HepG2 (cell line): ENCODE data around the gene ZCCHC18. TPM values are rescaled to one million over a fixed set of nuclear protein-coding genes. Genes with fewer than 3 reads are reported as not detected.

ENCODE experiments used
- ATAC-seq: fragments of 200-7000 bp; cut with Tn5 transposase; 3 replicates; pipeline ENCODE4 v1.9.1; 2020; ENCODE audit warnings: mild to moderate bottlenecking, moderate library complexity
- Bru-seq: library from RNA; stranded (reverse); fragments of 400-500 nt; gene quantifications from one replicate; lab custom pipeline; 2021; lab: Mats Ljungman, UMichigan
- BruChase-seq, 2 experiments: library from RNA; stranded (reverse); fragments of 400-500 nt; gene quantifications; one replicate each; lab custom pipeline; 2021; lab: Mats Ljungman, UMichigan
- BruUV-seq: library from RNA; stranded (reverse); fragments of 400-500 nt; replicated peaks from 2 replicates; lab custom pipeline; 2021; lab: Mats Ljungman, UMichigan
- CTCF ChIA-PET: fragments of 300-600 bp; formaldehyde crosslinking; extraction: SDS; loops from one replicate; lab custom pipeline; 2021; ENCODE audit warnings: low total read pairs, inconsistent platforms, low intra/inter-chr PET ratio; lab: Yijun Ruan, JAX
- POLR2A ChIA-PET: fragments of 350-600 bp; sonication (Branson Sonifier 250); formaldehyde crosslinking; loops from one replicate; lab custom pipeline; 2020; ENCODE audit warnings: antibody characterized with exemption, inconsistent platforms; lab: Yijun Ruan, JAX
- DNase-seq: peaks from one replicate; pipeline ENCODE4 v3.0.0-alpha.2; 2015; ENCODE audit warnings: low spot score
- FAIRE-seq: peaks from 3 replicates; lab custom pipeline; 2011; peaks lifted over from hg19 to GRCh38; lab: Jason Lieb, UNC
- H2AFZ ChIP-seq: one replicate; pipeline ENCODE4 v1.6.1; 2011; ENCODE audit warnings: low read length, inconsistent platforms
- H3K27ac ChIP-seq: fragments of 300-600 bp; 3 replicates; pipeline ENCODE4 v1.8.0; 2011; ENCODE audit warnings: mixed run types, mild to moderate bottlenecking, mixed read lengths, low read length, inconsistent platforms; ENCODE audit not compliant: insufficient read depth; ENCODE audit errors: extremely low read length
- H3K27me3 ChIP-seq, 2 experiments: fragments of 200-600 bp in 1 of 2; 2 replicates in 1 of 2; 3 replicates in 1 of 2; pipeline versions ENCODE4 v1.6.0 to v1.8.0; 2011; ENCODE audit warnings: low read length in 2 of 2, mild to moderate bottlenecking in 2 of 2, moderate library complexity in 2 of 2, inconsistent platforms in 1 of 2; ENCODE audit not compliant: insufficient read depth in 2 of 2, control insufficient read depth in 1 of 2
- H3K36me3 ChIP-seq, 2 experiments: fragments of 200-600 bp in 1 of 2; replicated peaks in 1 of 2; 2 replicates in 1 of 2; 3 replicates in 1 of 2; pipeline versions ENCODE4 v1.5.1 to v1.8.0; 2011; ENCODE audit warnings: low read length in 2 of 2, inconsistent platforms in 1 of 2; ENCODE audit not compliant: insufficient read depth in 2 of 2, control insufficient read depth in 1 of 2
- H3K4me1 ChIP-seq: 2 replicates; pipeline ENCODE4 v1.5.1; 2012; ENCODE audit warnings: low read length, inconsistent platforms; ENCODE audit not compliant: insufficient read depth
- H3K4me2 ChIP-seq: 2 replicates; pipeline ENCODE4 v1.6.0; 2011; ENCODE audit warnings: low read depth, low read length, inconsistent platforms
- H3K4me3 ChIP-seq, 3 experiments: fragments of 200-600 bp in 1 of 3; sonication (generic), shearing (Covaris generic) in 1 of 3; replicated peaks in 1 of 3; 2 replicates each; pipeline ENCODE4 v1.5.1; 2011 to 2016; ENCODE audit warnings: low read length in 3 of 3, inconsistent platforms in 2 of 3, low read depth in 2 of 3, mild to moderate bottlenecking in 2 of 3, control low read depth in 1 of 3, mixed read lengths in 1 of 3; ENCODE audit not compliant: insufficient read depth in 1 of 3
- H3K79me2 ChIP-seq: one replicate; pipeline ENCODE4 v1.6.1; 2011; ENCODE audit warnings: low read length, inconsistent platforms; ENCODE audit not compliant: insufficient read depth
- H3K9ac ChIP-seq: 2 replicates; pipeline ENCODE4 v1.6.0; 2011; ENCODE audit warnings: mild to moderate bottlenecking, low read depth, low read length, inconsistent platforms; ENCODE audit not compliant: insufficient read depth
- H3K9me3 ChIP-seq: 2 replicates; pipeline ENCODE4 v1.5.1; 2012; ENCODE audit warnings: mild to moderate bottlenecking, low read length
- H4K20me1 ChIP-seq: 2 replicates; pipeline ENCODE4 v1.6.0; 2011; ENCODE audit warnings: inconsistent platforms, mild to moderate bottlenecking, low read length, moderate library complexity; ENCODE audit not compliant: insufficient read depth
- CREM ChIP-seq, 2 experiments: sonication (generic) in 1 of 2; formaldehyde crosslinking in 1 of 2; IDR thresholded peaks; 2 replicates each; pipeline versions ENCODE4 v1.4.0 to v1.6.1; 2016 to 2020; ENCODE audit warnings: antibody characterized with exemption in 1 of 2, mild to moderate bottlenecking in 1 of 2, missing genetic modification reagents in 1 of 2
- RBFOX2 ChIP-seq: fragments of 200-400 bp; formaldehyde crosslinking; IDR thresholded peaks from 2 replicates; pipeline ENCODE4 v1.6.1; 2017; ENCODE audit warnings: low read depth, mild to moderate bottlenecking, low read length
- ZNF263 ChIP-seq: sonication (generic); formaldehyde crosslinking; IDR thresholded peaks from 2 replicates; pipeline ENCODE4 v1.4.0; 2020; ENCODE audit warnings: missing genetic modification reagents
- ZNF773 ChIP-seq: sonication (generic); formaldehyde crosslinking; IDR thresholded peaks from 2 replicates; pipeline ENCODE4 v1.4.0; 2020; ENCODE audit warnings: missing genetic modification reagents, borderline replicate concordance
- WGBS: methylation state at CpG from one replicate; pipeline ENCODE4 v1.1.6; 2017; ENCODE audit warnings: low lambda C conversion rate; 5-methylcytosine and 5-hydroxymethylcytosine counted together
- in situ Hi-C: cut with HindIII; loops from 2 replicates; pipeline ENCODE4 v1.10.0; 2017; ENCODE audit warnings: low pct_unique_long_range_greater_than_20kb; ENCODE audit not compliant: extremely low pct_ligation_motif_present
- intact Hi-C: fragments of 100-400 bp; cut with micrococcal nuclease; formaldehyde crosslinking; loops from one replicate; pipeline ENCODE4 v1.10.0; 2022; ENCODE audit not compliant: unreplicated experiment
- long read RNA-seq, 2 experiments: library from RNA in 1 of 2; library from polyadenylated mRNA in 1 of 2; stranded (forward) in 1 of 2; unstranded in 1 of 2; transcript quantifications; one replicate each; pipeline ENCODE4 v2.0.0, GENCODE V29; 2019 to 2022
- polyA minus RNA-seq, 3 experiments: library from RNA; depleted of rRNA, polyadenylated mRNA; stranded (reverse); fragments of >200 nt; gene quantifications; 2 replicates each; pipeline ENCODE4 v1.2.3, GENCODE V29; 2011; ENCODE audit warnings: low replicate concordance in 1 of 3
- polyA plus RNA-seq, 8 experiments: library from polyadenylated mRNA; depleted of rRNA in 3 of 8; stranded (reverse) in 7 of 8; unstranded in 1 of 8; fragments of >200 nt; fragmentation: Illumina TruSeq in 4 of 8; extraction: Trizol in 4 of 8; gene quantifications; 2 replicates each; pipeline versions ENCODE4 v1.2.1 to v1.2.3, GENCODE V29; 2011 to 2016; ENCODE audit warnings: low read depth in 4 of 8, missing spikeins in 1 of 8, mixed read lengths in 1 of 8; ENCODE audit not compliant: insufficient read depth in 1 of 8
- total RNA-seq, 5 experiments: library from RNA; depleted of rRNA; stranded (reverse); fragments of >200 nt; fragmentation: Illumina TruSeq; extraction: Trizol; gene quantifications; 2 replicates each; pipeline ENCODE4 v1.2.3, GENCODE V29; 2016; ENCODE audit warnings: low read depth in 1 of 5
- TF ChIP-seq, protein P1 (sequence below): IDR thresholded peaks from 2 replicates; pipeline ENCODE4 v1.6.1; 2012; ENCODE audit warnings: low read depth, low read length, improper control_type of control experiment
- TF ChIP-seq, protein P2 (sequence below): sonication (generic); formaldehyde crosslinking; IDR thresholded peaks from 2 replicates; pipeline ENCODE4 v1.8.0; 2022; ENCODE audit warnings: mild to moderate bottlenecking, missing genetic modification reagents, moderate library complexity
- TF ChIP-seq, protein P3 (sequence below): sonication (generic); formaldehyde crosslinking; IDR thresholded peaks from 2 replicates; pipeline ENCODE4 v1.9.0; 2021; ENCODE audit warnings: missing genetic modification reagents, mild to moderate bottlenecking, borderline replicate concordance
- TF ChIP-seq, protein P4 (sequence below): sonication (generic); formaldehyde crosslinking; IDR thresholded peaks from 2 replicates; pipeline ENCODE4 v1.5.1; 2020; ENCODE audit warnings: mild to moderate bottlenecking, missing genetic modification reagents, moderate library complexity

The ZCCHC18 gene
- 0.18 TPM in 1 of 2 replicates, not detected in the other for total RNA-seq (2016; rRNA removed; fragmentation: Illumina TruSeq; extraction: Trizol)
- not detected in 2 replicates for total RNA-seq (2016; cell fraction: cytosol; rRNA removed; fragmentation: Illumina TruSeq; extraction: Trizol; ENCODE audit: low read depth)
- 0.17 TPM in 1 of 2 replicates, not detected in the other for total RNA-seq (2016; cell fraction: insoluble cytoplasmic fraction; rRNA removed; fragmentation: Illumina TruSeq; extraction: Trizol)
- total RNA-seq (2016; cell fraction: membrane; rRNA removed; fragmentation: Illumina TruSeq; extraction: Trizol): 0.15 TPM in 1 of 2 replicates, not detected in the other
- 0.37 and 0.47 TPM in 2 replicates for total RNA-seq (2016; cell fraction: nucleus; rRNA removed; fragmentation: Illumina TruSeq; extraction: Trizol)
- 0.09 and 0.33 TPM in 2 replicates for polyA plus RNA-seq (2011; rRNA removed)
- polyA plus RNA-seq (2011; cell fraction: cytosol; rRNA removed): 0.01 and 0.62 TPM in 2 replicates
- polyA plus RNA-seq (2011; cell fraction: nucleus; rRNA removed): 0.26 and 0.95 TPM in 2 replicates
- 0.28 and 0.37 TPM in 2 replicates for polyA plus RNA-seq (2012)
- polyA plus RNA-seq (2016; cell fraction: cytosol; fragmentation: Illumina TruSeq; extraction: Trizol; ENCODE audit: low read depth): not detected in 2 replicates
- polyA plus RNA-seq (2016; cell fraction: insoluble cytoplasmic fraction; fragmentation: Illumina TruSeq; extraction: Trizol; ENCODE audit: low read depth): 0.15 and 0.24 TPM in 2 replicates
- 0.17 and 0.24 TPM in 2 replicates for polyA plus RNA-seq (2016; cell fraction: membrane; fragmentation: Illumina TruSeq; extraction: Trizol; ENCODE audit: low read depth)
- 1.00 and 1.1 TPM in 2 replicates for polyA plus RNA-seq (2016; cell fraction: nucleus; fragmentation: Illumina TruSeq; extraction: Trizol; ENCODE audit: insufficient read depth, low read depth)
- not detected in 2 replicates for polyA minus RNA-seq (2011; rRNA and poly(A)+ RNA removed; ENCODE audit: low replicate concordance)
- not detected in 2 replicates for polyA minus RNA-seq (2011; cell fraction: cytosol; rRNA and poly(A)+ RNA removed)
- polyA minus RNA-seq (2011; cell fraction: nucleus; rRNA and poly(A)+ RNA removed): 0.26 and 0.62 TPM in 2 replicates
- Bru-seq, nascent RNA: percentile 35 among the genes with signal in this experiment
- BruChase-seq, experiment 1, labeled RNA remaining after a 6-hour chase: percentile 21 among the genes with signal in this experiment
- percentile 36 among the genes with signal in this experiment for BruChase-seq, experiment 2, labeled RNA remaining after a 2-hour chase
- long read RNA-seq, experiment 1: 0 reads
- long read RNA-seq, experiment 2, partial matches to known transcripts: 0 of 1 reads
- long read RNA-seq, experiment 2, other reads (novel, unspliced or antisense): 1 of 1 reads

DNA sequence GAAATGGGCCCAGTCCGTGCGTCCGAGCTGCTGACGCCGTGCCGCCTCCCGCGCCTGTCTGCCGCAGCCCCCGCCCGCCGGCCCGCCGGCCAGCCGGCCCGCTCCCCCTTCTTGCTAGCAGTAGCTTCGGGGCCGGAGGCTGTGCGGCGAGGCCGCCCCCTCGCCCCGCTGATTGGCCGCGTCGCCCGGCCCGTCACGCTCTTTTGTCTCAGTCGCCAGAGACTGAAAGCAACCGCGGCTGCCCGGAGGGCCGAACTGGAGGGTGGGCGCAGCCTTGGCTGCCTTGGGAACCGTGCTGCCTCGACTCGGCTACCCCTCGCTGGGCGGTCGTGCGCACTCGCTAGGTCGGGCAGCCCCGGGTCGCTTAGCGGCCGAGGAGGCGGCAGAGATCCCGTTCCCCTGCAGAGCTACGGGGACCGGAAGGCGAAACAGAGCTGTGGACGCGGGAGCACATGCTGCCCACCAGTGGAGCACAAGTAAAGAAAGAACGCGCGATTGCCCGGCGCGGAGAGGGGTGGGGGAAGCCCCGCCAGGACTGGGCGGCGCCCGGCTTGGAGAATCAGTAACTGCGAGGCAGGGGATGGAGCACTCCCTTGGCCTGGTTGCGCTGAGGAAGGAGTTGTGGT lies at the start of gene ZCCHC18:
Gene ZCCHC18, plus strand, starts transcription at position 198 of the 626 bp plus-strand sequence. CDS start 1,589 bp downstream, outside the sequence.
- no TSS peak for BruUV-seq
- intact Hi-C loops: no loop called here
- in situ Hi-C loops: loop anchor here (25.0 kb wide), 2 partner anchors 275 to 575 kb away; partner anchors contain the start of gene RAB9B
- Histone ChIP-seq H3K4me3 (peak within 1 kb of the TSS; percentile 30 to 62 (median 50); a peak in 4 of 6 replicates), H3K79me2 (no peaks in the 10 kb centered on the region), H3K4me2 (peak within 1 kb of the TSS; percentile 75), H3K4me1 (no peaks in the 10 kb centered on the region), H4K20me1 (no peaks in the 10 kb centered on the region), H3K27me3 (peaks cover 0 to 7% of the 10 kb centered on the region in 2 experiments; a peak in 1 of 5 replicates), H3K36me3 (no peaks in the 10 kb centered on the region), H3K9ac (no peak within 1 kb of the TSS), H3K27ac (no peak within 1 kb of the TSS), H2AFZ (no peak within 1 kb of the TSS), H3K9me3 (no peaks in the 10 kb centered on the region)
- ChIA-PET CTCF (interaction anchor here (1.0 kb wide), 1 partner anchor 14 kb away, joined by 3 read pairs; no protein-coding TSS in a partner anchor), POLR2A (no interaction called here)
- WGBS: no CpG with 5 or more reads among the region's 67 CpGs
- FAIRE-seq (no peak), ATAC-seq (peak; percentile 83), DNase-seq (peak; percentile 3)
- TF ChIP-seq, protein P1, sequence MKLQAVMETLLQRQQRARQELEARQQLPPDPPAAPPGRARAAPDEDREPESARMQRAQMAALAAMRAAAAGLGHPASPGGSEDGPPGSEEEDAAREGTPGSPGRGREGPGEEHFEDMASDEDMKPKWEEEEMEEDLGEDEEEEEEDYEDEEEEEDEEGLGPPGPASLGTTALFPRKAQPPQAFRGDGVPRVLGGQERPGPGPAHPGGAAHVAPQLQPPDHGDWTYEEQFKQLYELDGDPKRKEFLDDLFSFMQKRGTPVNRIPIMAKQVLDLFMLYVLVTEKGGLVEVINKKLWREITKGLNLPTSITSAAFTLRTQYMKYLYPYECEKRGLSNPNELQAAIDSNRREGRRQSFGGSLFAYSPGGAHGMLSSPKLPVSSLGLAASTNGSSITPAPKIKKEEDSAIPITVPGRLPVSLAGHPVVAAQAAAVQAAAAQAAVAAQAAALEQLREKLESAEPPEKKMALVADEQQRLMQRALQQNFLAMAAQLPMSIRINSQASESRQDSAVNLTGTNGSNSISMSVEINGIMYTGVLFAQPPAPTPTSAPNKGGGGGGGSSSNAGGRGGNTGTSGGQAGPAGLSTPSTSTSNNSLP: no peak
- peak; percentile 88 for TF ChIP-seq ZNF263
- TF ChIP-seq RBFOX2: 0 out of 2 replicates have a peak, but pooled peaks have one; percentile 17
- no peak for TF ChIP-seq ZNF773 (CRISPR knock-in tag)
- TF ChIP-seq CREM (IDR thresholded peaks at IDR 0.05): no peak
- TF ChIP-seq CREM (CRISPR knock-in tag; IDR thresholded peaks at IDR 0.05): no peak
- TF ChIP-seq, protein P2, sequence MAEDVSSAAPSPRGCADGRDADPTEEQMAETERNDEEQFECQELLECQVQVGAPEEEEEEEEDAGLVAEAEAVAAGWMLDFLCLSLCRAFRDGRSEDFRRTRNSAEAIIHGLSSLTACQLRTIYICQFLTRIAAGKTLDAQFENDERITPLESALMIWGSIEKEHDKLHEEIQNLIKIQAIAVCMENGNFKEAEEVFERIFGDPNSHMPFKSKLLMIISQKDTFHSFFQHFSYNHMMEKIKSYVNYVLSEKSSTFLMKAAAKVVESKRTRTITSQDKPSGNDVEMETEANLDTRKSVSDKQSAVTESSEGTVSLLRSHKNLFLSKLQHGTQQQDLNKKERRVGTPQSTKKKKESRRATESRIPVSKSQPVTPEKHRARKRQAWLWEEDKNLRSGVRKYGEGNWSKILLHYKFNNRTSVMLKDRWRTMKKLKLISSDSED (CRISPR knock-in tag): no peak
- TF ChIP-seq, protein P3, sequence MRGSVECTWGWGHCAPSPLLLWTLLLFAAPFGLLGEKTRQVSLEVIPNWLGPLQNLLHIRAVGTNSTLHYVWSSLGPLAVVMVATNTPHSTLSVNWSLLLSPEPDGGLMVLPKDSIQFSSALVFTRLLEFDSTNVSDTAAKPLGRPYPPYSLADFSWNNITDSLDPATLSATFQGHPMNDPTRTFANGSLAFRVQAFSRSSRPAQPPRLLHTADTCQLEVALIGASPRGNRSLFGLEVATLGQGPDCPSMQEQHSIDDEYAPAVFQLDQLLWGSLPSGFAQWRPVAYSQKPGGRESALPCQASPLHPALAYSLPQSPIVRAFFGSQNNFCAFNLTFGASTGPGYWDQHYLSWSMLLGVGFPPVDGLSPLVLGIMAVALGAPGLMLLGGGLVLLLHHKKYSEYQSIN (CRISPR knock-in tag): no peak
- TF ChIP-seq, protein P4, sequence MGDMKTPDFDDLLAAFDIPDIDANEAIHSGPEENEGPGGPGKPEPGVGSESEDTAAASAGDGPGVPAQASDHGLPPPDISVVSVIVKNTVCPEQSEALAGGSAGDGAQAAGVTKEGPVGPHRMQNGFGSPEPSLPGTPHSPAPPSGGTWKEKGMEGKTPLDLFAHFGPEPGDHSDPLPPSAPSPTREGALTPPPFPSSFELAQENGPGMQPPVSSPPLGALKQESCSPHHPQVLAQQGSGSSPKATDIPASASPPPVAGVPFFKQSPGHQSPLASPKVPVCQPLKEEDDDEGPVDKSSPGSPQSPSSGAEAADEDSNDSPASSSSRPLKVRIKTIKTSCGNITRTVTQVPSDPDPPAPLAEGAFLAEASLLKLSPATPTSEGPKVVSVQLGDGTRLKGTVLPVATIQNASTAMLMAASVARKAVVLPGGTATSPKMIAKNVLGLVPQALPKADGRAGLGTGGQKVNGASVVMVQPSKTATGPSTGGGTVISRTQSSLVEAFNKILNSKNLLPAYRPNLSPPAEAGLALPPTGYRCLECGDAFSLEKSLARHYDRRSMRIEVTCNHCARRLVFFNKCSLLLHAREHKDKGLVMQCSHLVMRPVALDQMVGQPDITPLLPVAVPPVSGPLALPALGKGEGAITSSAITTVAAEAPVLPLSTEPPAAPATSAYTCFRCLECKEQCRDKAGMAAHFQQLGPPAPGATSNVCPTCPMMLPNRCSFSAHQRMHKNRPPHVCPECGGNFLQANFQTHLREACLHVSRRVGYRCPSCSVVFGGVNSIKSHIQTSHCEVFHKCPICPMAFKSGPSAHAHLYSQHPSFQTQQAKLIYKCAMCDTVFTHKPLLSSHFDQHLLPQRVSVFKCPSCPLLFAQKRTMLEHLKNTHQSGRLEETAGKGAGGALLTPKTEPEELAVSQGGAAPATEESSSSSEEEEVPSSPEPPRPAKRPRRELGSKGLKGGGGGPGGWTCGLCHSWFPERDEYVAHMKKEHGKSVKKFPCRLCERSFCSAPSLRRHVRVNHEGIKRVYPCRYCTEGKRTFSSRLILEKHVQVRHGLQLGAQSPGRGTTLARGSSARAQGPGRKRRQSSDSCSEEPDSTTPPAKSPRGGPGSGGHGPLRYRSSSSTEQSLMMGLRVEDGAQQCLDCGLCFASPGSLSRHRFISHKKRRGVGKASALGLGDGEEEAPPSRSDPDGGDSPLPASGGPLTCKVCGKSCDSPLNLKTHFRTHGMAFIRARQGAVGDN (CRISPR knock-in tag): peak; percentile 83
